ENCODE measurements around the gene OR51I2.

Gene OR51I2

GRCh38 chr11:5504403-5504921, 55.3 kb downstream of the OR51I2 start:
- DNase-seq, result no peak
- in situ Hi-C loops (cut with MboI; ENCODE audit: low pct_unique_long_range_greater_than_20kb, low sequenced_read_pairs), result no loop called here

- in situ Hi-C loops (cut with MboI; ENCODE audit: low pct_unique_long_range_greater_than_20kb, low sequenced_read_pairs), result no loop called here
- no peak for DNase-seq
Observed at GRCh38 chr11:5505363-5506048, 56.4 kb downstream of the OR51I2 start.

Measured in KBM-7 (cell line).